Duodenal mucosa (tissue), 2 donors: ENCODE measurements around the gene SENP3.
A peak's percentile ranks its signal among the peaks of the same experiment; 100 is the strongest.

ENCODE experiments used
- H3K27ac ChIP-seq: one replicate; pipeline ENCODE4 v1.7.0; 2013; ENCODE audit warnings: low read depth, low read length
- H3K27me3 ChIP-seq, 2 donors: one replicate each; pipeline ENCODE4 v1.7.0; 2013; ENCODE audit warnings: low read length in 2 of 2, control low read depth in 1 of 2; ENCODE audit not compliant: insufficient read depth in 2 of 2, control insufficient read depth in 1 of 2
- H3K36me3 ChIP-seq, 2 donors: one replicate each; pipeline ENCODE4 v1.7.0; 2013; ENCODE audit warnings: low read length in 2 of 2, control low read depth in 1 of 2; ENCODE audit not compliant: insufficient read depth in 2 of 2, control insufficient read depth in 1 of 2
- H3K4me1 ChIP-seq, 2 donors: one replicate each; pipeline ENCODE4 v1.7.0; 2013; ENCODE audit warnings: low read length in 2 of 2, control low read depth in 1 of 2; ENCODE audit not compliant: insufficient read depth in 2 of 2, control insufficient read depth in 1 of 2
- H3K4me3 ChIP-seq, 2 donors: one replicate each; pipeline ENCODE4 v1.7.0; 2013; ENCODE audit warnings: low read length in 2 of 2, low read depth in 1 of 2
- H3K9ac ChIP-seq, 2 donors: one replicate each; pipeline ENCODE4 v1.7.0; 2013; ENCODE audit warnings: low read length in 2 of 2, low read depth in 1 of 2
- H3K9me3 ChIP-seq, 2 donors: one replicate each; pipeline ENCODE4 v1.7.0; 2013; ENCODE audit warnings: low read length in 2 of 2, control low read depth in 1 of 2; ENCODE audit not compliant: control insufficient read depth in 1 of 2

SENP3 gene

DNA sequence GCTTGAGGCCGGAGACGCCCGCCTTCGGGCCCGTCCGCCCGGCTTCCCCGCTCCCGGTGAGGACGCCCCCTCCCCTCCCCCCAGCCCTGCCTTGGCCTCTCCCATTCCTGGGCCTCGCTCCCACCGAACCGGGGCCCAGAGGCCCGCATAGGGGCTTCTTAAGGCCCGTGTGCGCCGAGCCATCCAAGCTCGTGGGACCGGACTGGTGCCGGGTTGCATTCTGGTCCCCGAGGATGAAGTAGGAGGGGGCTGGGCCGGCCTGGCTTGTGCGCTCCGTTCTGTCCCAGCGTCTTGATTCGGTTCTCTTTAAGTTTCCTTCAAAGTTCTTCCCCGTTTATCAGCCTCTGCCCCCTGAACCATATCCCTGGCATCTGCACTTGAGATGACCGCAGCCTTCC is 488 bp downstream of the SENP3 start:
- H3K4me1 ChIP-seq, result peaks cover 46 to 55% of the 10 kb centered on the region in 2 donors
- H3K27me3 ChIP-seq, result no peaks in the 10 kb centered on the region
- peak overlapping the region; percentile 69 for H3K27ac ChIP-seq
- peak overlapping the region; percentile 56 to 84 for H3K9ac ChIP-seq
- H3K9me3 ChIP-seq, result no peaks in the 10 kb centered on the region
- H3K36me3 ChIP-seq, result peaks cover 15 to 34% of the 10 kb centered on the region in 2 donors
- peak overlapping the region; percentile 71 to 90 for H3K4me3 ChIP-seq

DNA sequence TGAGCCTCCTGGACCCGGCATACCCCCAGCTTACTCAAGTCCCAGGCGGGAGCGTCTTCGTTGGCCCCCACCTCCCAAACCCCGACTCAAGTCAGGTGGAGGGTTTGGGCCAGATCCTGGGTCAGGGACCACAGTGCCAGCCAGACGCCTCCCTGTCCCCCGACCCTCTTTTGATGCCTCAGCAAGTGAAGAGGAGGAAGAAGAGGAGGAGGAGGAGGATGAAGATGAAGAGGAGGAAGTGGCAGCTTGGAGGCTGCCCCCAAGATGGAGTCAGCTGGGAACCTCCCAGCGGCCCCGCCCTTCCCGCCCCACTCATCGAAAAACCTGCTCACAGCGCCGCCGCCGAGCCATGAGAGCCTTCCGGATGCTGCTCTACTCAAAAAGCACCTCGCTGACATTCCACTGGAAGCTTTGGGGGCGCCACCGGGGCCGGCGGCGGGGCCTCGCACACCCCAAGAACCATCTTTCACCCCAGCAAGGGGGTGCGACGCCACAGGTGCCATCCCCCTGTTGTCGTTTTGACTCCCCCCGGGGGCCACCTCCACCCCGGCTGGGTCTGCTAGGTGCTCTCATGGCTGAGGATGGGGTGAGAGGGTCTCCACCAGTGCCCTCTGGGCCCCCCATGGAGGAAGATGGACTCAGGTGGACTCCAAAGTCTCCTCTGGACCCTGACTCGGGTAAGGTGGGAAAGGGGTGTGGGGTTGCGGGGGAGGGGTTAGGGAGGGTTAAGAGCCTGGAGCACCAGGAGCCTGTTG is 1.6 kb downstream of the SENP3 start:
- Histone ChIP-seq H3K4me3 (peak overlapping the region in 1 of 2 donors; percentile 71), H3K9me3 (no peaks in the 10 kb centered on the region), H3K4me1 (peaks cover 38 to 44% of the 10 kb centered on the region in 2 donors), H3K27me3 (no peaks in the 10 kb centered on the region), H3K9ac (no peak overlapping the region), H3K36me3 (peaks cover 17 to 39% of the 10 kb centered on the region in 2 donors), H3K27ac (no peak overlapping the region)

GRCh38 chr17:7569571-7569970 is 7.9 kb downstream of the SENP3 start:
- Histone ChIP-seq H3K36me3 (peaks cover 41 to 57% of the 10 kb centered on the region in 2 donors), H3K27ac (no peak overlapping the region), H3K4me1 (peaks cover 13 to 15% of the 10 kb centered on the region in 2 donors), H3K4me3 (no peak overlapping the region), H3K27me3 (no peaks in the 10 kb centered on the region), H3K9me3 (no peaks in the 10 kb centered on the region), H3K9ac (no peak overlapping the region)

GRCh38 chr17:7570351-7570750 is 8.6 kb downstream of the SENP3 start:
- no peak overlapping the region for H3K27ac ChIP-seq
- no peak overlapping the region for H3K9ac ChIP-seq
- peaks cover 21 to 23% of the 10 kb centered on the region in 2 donors for H3K4me1 ChIP-seq
- no peaks in the 10 kb centered on the region for H3K27me3 ChIP-seq
- no peak overlapping the region for H3K4me3 ChIP-seq
- H3K9me3 ChIP-seq, result no peaks in the 10 kb centered on the region
- H3K36me3 ChIP-seq, result peaks cover 42 to 57% of the 10 kb centered on the region in 2 donors

DNA sequence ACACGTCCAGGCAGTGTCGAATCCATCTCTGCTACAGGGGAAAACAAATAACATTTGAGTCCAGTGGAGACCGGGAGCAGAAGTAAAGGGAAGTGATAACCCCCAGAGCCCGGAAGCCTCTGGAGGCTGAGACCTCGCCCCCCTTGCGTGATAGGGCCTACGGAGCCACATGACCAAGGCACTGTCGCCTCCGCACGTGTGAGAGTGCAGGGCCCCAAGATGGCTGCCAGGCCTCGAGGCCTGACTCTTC is 10.5 kb downstream of the SENP3 start:
- Histone ChIP-seq H3K9me3 (no peaks in the 10 kb centered on the region), H3K4me3 (peak overlapping the region; percentile 69 to 82), H3K27ac (peak overlapping the region; percentile 88), H3K27me3 (no peaks in the 10 kb centered on the region), H3K4me1 (peaks cover 36 to 41% of the 10 kb centered on the region in 2 donors), H3K36me3 (peaks cover 55 to 58% of the 10 kb centered on the region in 2 donors), H3K9ac (peak overlapping the region; percentile 61 to 84)

DNA sequence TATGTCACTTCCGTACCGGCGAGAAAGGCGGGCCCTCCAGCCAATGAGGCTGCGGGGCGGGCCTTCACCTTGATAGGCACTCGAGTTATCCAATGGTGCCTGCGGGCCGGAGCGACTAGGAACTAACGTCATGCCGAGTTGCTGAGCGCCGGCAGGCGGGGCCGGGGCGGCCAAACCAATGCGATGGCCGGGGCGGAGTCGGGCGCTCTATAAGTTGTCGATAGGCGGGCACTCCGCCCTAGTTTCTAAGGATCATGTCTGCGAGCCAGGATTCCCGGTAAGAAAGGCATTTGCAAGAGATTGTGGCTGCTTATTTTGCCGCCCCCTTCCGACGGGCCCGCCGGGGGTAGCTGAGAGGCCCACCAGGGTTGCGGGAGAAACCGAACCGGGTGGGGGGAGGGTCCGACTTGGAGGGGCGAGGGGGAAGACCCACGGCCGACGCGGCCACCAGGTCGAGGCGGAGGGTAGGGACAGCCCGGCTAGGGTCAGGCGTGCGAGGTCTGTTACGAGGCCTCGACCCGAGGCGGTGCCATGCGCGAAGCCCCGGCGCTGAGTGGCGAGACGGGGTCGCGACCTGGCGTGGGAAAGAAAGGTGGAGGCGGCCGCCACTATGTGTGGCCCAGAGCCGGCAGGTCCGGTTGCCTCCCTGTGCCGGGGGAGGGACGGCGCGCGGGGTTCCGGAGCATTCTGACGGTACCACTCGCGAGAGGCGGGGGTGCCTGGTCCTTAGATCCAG is 11.0 kb downstream of the SENP3 start:
- Histone ChIP-seq H3K27me3 (no peaks in the 10 kb centered on the region), H3K9me3 (no peaks in the 10 kb centered on the region), H3K27ac (peak overlapping the region; percentile 97), H3K4me1 (peaks cover 41 to 46% of the 10 kb centered on the region in 2 donors), H3K9ac (peak overlapping the region; percentile 92 to 99), H3K36me3 (peaks cover 58 to 59% of the 10 kb centered on the region in 2 donors), H3K4me3 (peak overlapping the region; percentile 90 to 93)

GRCh38 chr17:7573324-7574080 is 11.8 kb downstream of the SENP3 start:
- Histone ChIP-seq H3K9me3 (no peaks in the 10 kb centered on the region), H3K27ac (peak overlapping the region; percentile 97), H3K9ac (peak overlapping the region; percentile 92 to 99), H3K4me1 (peaks cover 44 to 50% of the 10 kb centered on the region in 2 donors), H3K27me3 (no peaks in the 10 kb centered on the region), H3K4me3 (peak overlapping the region; percentile 90 to 93), H3K36me3 (peaks cover 63 to 66% of the 10 kb centered on the region in 2 donors)

- Histone ChIP-seq H3K27me3 (no peaks in the 10 kb centered on the region), H3K9ac (peak overlapping the region; percentile 45 to 74), H3K36me3 (peaks cover 63 to 72% of the 10 kb centered on the region in 2 donors), H3K4me3 (peak overlapping the region; percentile 90 to 93), H3K4me1 (peaks cover 50 to 54% of the 10 kb centered on the region in 2 donors), H3K27ac (peak overlapping the region; percentile 97), H3K9me3 (no peaks in the 10 kb centered on the region)
Observed at GRCh38 chr17:7574176-7574953, 12.6 kb downstream of the SENP3 start.

DNA sequence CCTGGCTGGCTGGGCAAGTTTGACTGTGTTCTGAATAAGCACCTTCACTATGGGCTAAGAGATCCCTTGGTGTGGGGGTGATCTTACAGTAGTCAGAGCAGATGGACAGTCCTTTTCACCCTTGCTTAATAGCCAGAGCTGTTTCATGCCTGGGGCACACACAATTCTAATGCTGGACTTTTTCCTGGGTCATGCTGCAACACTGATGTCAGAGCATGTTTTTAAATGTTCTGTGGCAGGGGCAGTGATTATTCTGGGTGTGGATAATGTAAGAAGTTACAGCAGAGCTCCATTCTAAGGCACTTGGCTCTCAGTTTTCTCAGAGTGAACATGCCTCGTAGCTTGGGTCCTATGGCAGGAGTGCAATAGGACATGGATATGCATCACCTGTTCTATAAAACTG is 13.8 kb downstream of the SENP3 start:
- H3K9ac ChIP-seq, result peak overlapping the region; percentile 30 to 45
- H3K4me1 ChIP-seq, result peaks cover 61 to 64% of the 10 kb centered on the region in 2 donors

More for the DNA sequence above, 13.8 kb downstream of the SENP3 start:
- H3K27me3 ChIP-seq, result no peaks in the 10 kb centered on the region
- H3K4me3 ChIP-seq, result peak overlapping the region in 1 of 2 donors; percentile 5
- H3K27ac ChIP-seq, result no peak overlapping the region
- H3K9me3 ChIP-seq, result no peaks in the 10 kb centered on the region
- H3K36me3 ChIP-seq, result peaks cover 51 to 61% of the 10 kb centered on the region in 2 donors
